HEK293 (cell line): Measurements from ENCODE around the gene KLHL11.

ENCODE experiments used
- GLI2 ChIP-seq: fragments of 450-650 bp; formaldehyde crosslinking; IDR thresholded peaks from 2 replicates; pipeline ENCODE4; 2017; ENCODE audit warnings: missing biosample characterization, missing genetic modification characterization, low read depth, borderline replicate concordance
- GLI4 ChIP-seq: fragments of 450-650 bp; formaldehyde crosslinking; IDR thresholded peaks from 2 replicates; pipeline ENCODE4 v1.5.1; 2016; ENCODE audit warnings: missing biosample characterization, missing genetic modification characterization
- KLF1 ChIP-seq: fragments of 450-650 bp; formaldehyde crosslinking; IDR thresholded peaks from 2 replicates; pipeline ENCODE4 v1.5.1; 2016; ENCODE audit warnings: missing biosample characterization, missing genetic modification characterization
- KLF7 ChIP-seq: fragments of 450-650 bp; formaldehyde crosslinking; IDR thresholded peaks from 2 replicates; pipeline ENCODE4 v1.5.1; 2016; ENCODE audit warnings: missing biosample characterization, missing genetic modification characterization, borderline replicate concordance
- MEIS1 ChIP-seq: sonication (generic); formaldehyde crosslinking; IDR thresholded peaks from 2 replicates; pipeline ENCODE4 v1.8.1; 2022; ENCODE audit warnings: missing genetic modification reagents, mild to moderate bottlenecking, borderline replicate concordance
- OVOL3 ChIP-seq: fragments of 450-650 bp; formaldehyde crosslinking; IDR thresholded peaks from 2 replicates; pipeline ENCODE4 v1.5.1; 2016; ENCODE audit warnings: missing biosample characterization, missing genetic modification characterization
- PRDM1 ChIP-seq: fragments of 450-650 bp; formaldehyde crosslinking; IDR thresholded peaks from 2 replicates; pipeline ENCODE4; 2016; ENCODE audit warnings: missing biosample characterization, missing genetic modification characterization
- ZBTB7A ChIP-seq: fragments of 450-650 bp; formaldehyde crosslinking; IDR thresholded peaks from 2 replicates; pipeline ENCODE4 v1.5.1; 2016; ENCODE audit warnings: low read depth, missing biosample characterization, missing genetic modification characterization
- ZBTB8A ChIP-seq: fragments of 450-650 bp; formaldehyde crosslinking; IDR thresholded peaks from 2 replicates; pipeline ENCODE4 v1.5.1; 2016; ENCODE audit warnings: missing biosample characterization, missing genetic modification characterization
- ZEB2 ChIP-seq: fragments of 450-650 bp; formaldehyde crosslinking; IDR thresholded peaks from 2 replicates; pipeline ENCODE4 v1.5.1; 2016; ENCODE audit warnings: missing biosample characterization, missing genetic modification characterization
- ZFP3 ChIP-seq: fragments of 450-650 bp; formaldehyde crosslinking; IDR thresholded peaks from 2 replicates; pipeline ENCODE4 v1.5.1; 2016; ENCODE audit warnings: low read depth, missing biosample characterization, missing genetic modification characterization
- ZIC2 ChIP-seq: fragments of 450-650 bp; formaldehyde crosslinking; IDR thresholded peaks from 2 replicates; pipeline ENCODE4 v1.5.1; 2016; ENCODE audit warnings: missing biosample characterization, missing genetic modification characterization
- ZNF112 ChIP-seq: fragments of 450-650 bp; formaldehyde crosslinking; IDR thresholded peaks from 2 replicates; pipeline ENCODE4 v1.5.0; 2017; ENCODE audit warnings: missing biosample characterization, missing genetic modification characterization
- ZNF133 ChIP-seq: fragments of 450-650 bp; formaldehyde crosslinking; IDR thresholded peaks from 2 replicates; pipeline ENCODE4 v1.5.1; 2016; ENCODE audit warnings: missing biosample characterization, missing genetic modification characterization
- ZNF202 ChIP-seq: fragments of 450-650 bp; formaldehyde crosslinking; IDR thresholded peaks from 2 replicates; pipeline ENCODE4 v1.5.1; 2016; ENCODE audit warnings: missing biosample characterization, missing genetic modification characterization, borderline replicate concordance
- ZNF302 ChIP-seq: fragments of 450-650 bp; formaldehyde crosslinking; IDR thresholded peaks from 2 replicates; pipeline ENCODE4 v1.5.1; 2016; ENCODE audit warnings: missing biosample characterization, missing genetic modification characterization, low read depth
- ZNF37A ChIP-seq: fragments of 450-650 bp; IDR thresholded peaks from 2 replicates; pipeline ENCODE4 v1.5.1; 2018; ENCODE audit warnings: missing biosample characterization, missing genetic modification characterization
- ZNF473 ChIP-seq: fragments of 450-650 bp; formaldehyde crosslinking; IDR thresholded peaks from 2 replicates; pipeline ENCODE4 v1.5.1; 2017; ENCODE audit warnings: missing biosample characterization, missing genetic modification characterization
- ZNF501 ChIP-seq: fragments of 450-650 bp; formaldehyde crosslinking; IDR thresholded peaks from 2 replicates; pipeline ENCODE4 v1.5.1; 2016; ENCODE audit warnings: missing biosample characterization, missing genetic modification characterization
- ZNF514 ChIP-seq: fragments of 450-650 bp; formaldehyde crosslinking; IDR thresholded peaks from 2 replicates; pipeline ENCODE4 v1.5.1; 2016; ENCODE audit warnings: missing biosample characterization, missing genetic modification characterization
- ZNF544 ChIP-seq: fragments of 450-650 bp; formaldehyde crosslinking; IDR thresholded peaks from 2 replicates; pipeline ENCODE4 v1.5.0; 2017; ENCODE audit warnings: missing biosample characterization, missing genetic modification characterization
- ZNF596 ChIP-seq: fragments of 450-650 bp; IDR thresholded peaks from 2 replicates; pipeline ENCODE4 v1.5.0; 2018; ENCODE audit warnings: missing biosample characterization, mild to moderate bottlenecking, missing genetic modification characterization, moderate library complexity
- ZNF600 ChIP-seq: fragments of 450-650 bp; formaldehyde crosslinking; IDR thresholded peaks from 2 replicates; pipeline ENCODE4 v1.5.1; 2016; ENCODE audit warnings: missing biosample characterization, missing genetic modification characterization
- ZNF623 ChIP-seq: fragments of 450-650 bp; formaldehyde crosslinking; IDR thresholded peaks from 2 replicates; pipeline ENCODE4 v1.5.1; 2016; ENCODE audit warnings: missing biosample characterization, missing genetic modification characterization
- ZNF670 ChIP-seq: fragments of 450-650 bp; formaldehyde crosslinking; IDR thresholded peaks from 2 replicates; pipeline ENCODE4 v1.5.1; 2016; ENCODE audit warnings: missing biosample characterization, missing genetic modification characterization, low read depth
- ZNF701 ChIP-seq: fragments of 450-650 bp; formaldehyde crosslinking; IDR thresholded peaks from 2 replicates; pipeline ENCODE4 v1.5.1; 2016; ENCODE audit warnings: missing biosample characterization, missing genetic modification characterization
- ZNF785 ChIP-seq: fragments of 450-650 bp; formaldehyde crosslinking; IDR thresholded peaks from 2 replicates; pipeline ENCODE4 v1.5.1; 2016; ENCODE audit warnings: missing biosample characterization, missing genetic modification characterization
- ZNF843 ChIP-seq: fragments of 450-650 bp; formaldehyde crosslinking; IDR thresholded peaks from 2 replicates; pipeline ENCODE4 v1.5.1; 2016; ENCODE audit warnings: missing biosample characterization, missing genetic modification characterization
- ZSCAN16 ChIP-seq: fragments of 450-650 bp; formaldehyde crosslinking; IDR thresholded peaks from 2 replicates; pipeline ENCODE4 v1.5.1; 2016; ENCODE audit warnings: missing biosample characterization, missing genetic modification characterization
- ZXDB ChIP-seq: fragments of 450-650 bp; formaldehyde crosslinking; IDR thresholded peaks from 2 replicates; pipeline ENCODE4 v1.5.1; 2016; ENCODE audit warnings: missing biosample characterization, missing genetic modification characterization
- TF ChIP-seq, protein P1 (sequence below): fragments of 450-650 bp; formaldehyde crosslinking; IDR thresholded peaks from 2 replicates; pipeline ENCODE4 v1.5.1; 2016; ENCODE audit warnings: missing biosample characterization, missing genetic modification characterization
- TF ChIP-seq, protein P2 (sequence below): fragments of 450-650 bp; formaldehyde crosslinking; IDR thresholded peaks from 2 replicates; pipeline ENCODE4 v1.5.1; 2016; ENCODE audit warnings: missing biosample characterization, missing genetic modification characterization
- TF ChIP-seq, protein P3 (sequence below): fragments of 450-650 bp; formaldehyde crosslinking; IDR thresholded peaks from 2 replicates; pipeline ENCODE4 v1.5.1; 2017; ENCODE audit warnings: missing biosample characterization, mild to moderate bottlenecking, missing genetic modification characterization, moderate library complexity
- TF ChIP-seq, protein P4 (sequence below): fragments of 450-650 bp; formaldehyde crosslinking; IDR thresholded peaks from 2 replicates; pipeline ENCODE4 v1.5.1; 2016; ENCODE audit warnings: missing biosample characterization, missing genetic modification characterization, borderline replicate concordance

KLHL11 gene

DNA sequence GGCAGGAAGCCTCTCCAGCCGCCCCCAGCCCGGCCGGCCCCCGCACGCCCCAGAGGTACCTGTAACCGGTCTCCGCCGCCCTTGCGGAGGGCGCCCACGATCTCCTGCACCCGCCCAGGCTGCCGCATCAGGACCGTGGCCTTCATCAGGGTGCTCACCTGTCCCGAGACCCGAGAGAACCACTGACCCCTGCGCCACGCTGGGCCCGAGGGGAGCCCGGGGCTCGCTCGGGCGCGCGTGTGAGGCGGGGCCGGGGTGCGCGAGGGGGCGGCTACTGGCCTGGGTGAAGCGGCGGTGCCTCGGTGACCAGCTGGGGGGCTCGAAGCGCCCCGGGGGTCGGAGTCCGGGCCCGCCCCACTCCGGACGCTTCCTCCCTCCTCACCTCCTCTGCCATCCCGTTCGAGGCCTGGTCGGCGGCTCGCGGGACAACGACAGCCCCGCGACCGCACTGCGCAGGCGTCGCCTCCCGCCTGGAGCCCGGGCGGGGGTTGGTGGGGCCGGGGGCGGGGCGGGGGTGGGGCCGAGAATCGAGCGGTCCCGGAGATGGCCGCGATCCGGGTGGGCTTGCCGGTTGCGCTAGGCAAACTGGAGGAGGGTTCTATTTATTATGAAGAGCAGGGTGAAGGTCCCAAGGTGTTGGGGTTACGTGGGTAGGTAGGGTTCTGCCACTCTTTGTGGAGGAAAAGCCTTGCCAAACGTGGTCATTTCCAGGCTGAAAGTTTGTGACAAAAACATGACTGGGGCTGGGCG lies 29.2 kb downstream of the KLHL11 start, which contains the start of gene NT5C3B (continued):
- no peak for TF ChIP-seq ZNF785 (tag by site-specific recombination)
- TF ChIP-seq, protein P1, sequence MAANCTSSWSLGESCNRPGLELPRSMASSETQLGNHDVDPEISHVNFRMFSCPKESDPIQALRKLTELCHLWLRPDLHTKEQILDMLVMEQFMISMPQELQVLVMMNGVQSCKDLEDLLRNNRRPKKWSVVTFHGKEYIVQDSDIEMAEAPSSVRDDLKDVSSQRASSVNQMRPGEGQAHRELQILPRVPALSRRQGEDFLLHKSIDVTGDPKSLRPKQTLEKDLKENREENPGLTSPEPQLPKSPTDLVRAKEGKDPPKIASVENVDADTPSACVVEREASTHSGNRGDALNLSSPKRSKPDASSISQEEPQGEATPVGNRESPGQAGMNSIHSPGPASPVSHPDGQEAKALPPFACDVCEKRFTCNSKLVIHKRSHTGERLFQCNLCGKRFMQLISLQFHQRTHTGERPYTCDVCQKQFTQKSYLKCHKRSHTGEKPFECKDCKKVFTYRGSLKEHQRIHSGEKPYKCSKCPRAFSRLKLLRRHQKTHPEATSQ (tag by site-specific recombination): no peak
- no peak; the same call in 1 of the 2 replicates for TF ChIP-seq ZBTB7A (tag by site-specific recombination)
- TF ChIP-seq ZNF473 (tag by site-specific recombination): no peak
- TF ChIP-seq ZFP3 (tag by site-specific recombination): no peak
- TF ChIP-seq ZBTB8A (tag by site-specific recombination): peak; percentile 53
- TF ChIP-seq ZNF623 (tag by site-specific recombination): no peak
- no peak for TF ChIP-seq GLI4 (tag by site-specific recombination)
- TF ChIP-seq MEIS1 (CRISPR knock-in tag): no peak
- TF ChIP-seq, protein P2, sequence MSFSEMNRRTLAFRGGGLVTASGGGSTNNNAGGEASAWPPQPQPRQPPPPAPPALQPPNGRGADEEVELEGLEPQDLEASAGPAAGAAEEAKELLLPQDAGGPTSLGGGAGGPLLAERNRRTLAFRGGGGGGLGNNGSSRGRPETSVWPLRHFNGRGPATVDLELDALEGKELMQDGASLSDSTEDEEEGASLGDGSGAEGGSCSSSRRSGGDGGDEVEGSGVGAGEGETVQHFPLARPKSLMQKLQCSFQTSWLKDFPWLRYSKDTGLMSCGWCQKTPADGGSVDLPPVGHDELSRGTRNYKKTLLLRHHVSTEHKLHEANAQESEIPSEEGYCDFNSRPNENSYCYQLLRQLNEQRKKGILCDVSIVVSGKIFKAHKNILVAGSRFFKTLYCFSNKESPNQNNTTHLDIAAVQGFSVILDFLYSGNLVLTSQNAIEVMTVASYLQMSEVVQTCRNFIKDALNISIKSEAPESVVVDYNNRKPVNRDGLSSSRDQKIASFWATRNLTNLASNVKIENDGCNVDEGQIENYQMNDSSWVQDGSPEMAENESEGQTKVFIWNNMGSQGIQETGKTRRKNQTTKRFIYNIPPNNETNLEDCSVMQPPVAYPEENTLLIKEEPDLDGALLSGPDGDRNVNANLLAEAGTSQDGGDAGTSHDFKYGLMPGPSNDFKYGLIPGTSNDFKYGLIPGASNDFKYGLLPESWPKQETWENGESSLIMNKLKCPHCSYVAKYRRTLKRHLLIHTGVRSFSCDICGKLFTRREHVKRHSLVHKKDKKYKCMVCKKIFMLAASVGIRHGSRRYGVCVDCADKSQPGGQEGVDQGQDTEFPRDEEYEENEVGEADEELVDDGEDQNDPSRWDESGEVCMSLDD: peak; percentile 58
- no peak for TF ChIP-seq ZNF302
- no peak for TF ChIP-seq PRDM1 (tag by site-specific recombination)
- no peak for TF ChIP-seq ZNF37A (tag by site-specific recombination)
- no peak for TF ChIP-seq KLF7 (tag by site-specific recombination)
- no peak for TF ChIP-seq ZNF514 (tag by site-specific recombination)
- no peak for TF ChIP-seq ZNF112 (tag by site-specific recombination)
- TF ChIP-seq GLI2 (tag by site-specific recombination): no peak
- TF ChIP-seq ZIC2 (tag by site-specific recombination): no peak
- TF ChIP-seq ZNF501 (tag by site-specific recombination): no peak
- no peak for TF ChIP-seq ZNF133 (tag by site-specific recombination)
- TF ChIP-seq KLF1 (tag by site-specific recombination): no peak
- TF ChIP-seq OVOL3: no peak
- no peak for TF ChIP-seq ZNF596 (tag by site-specific recombination)
- no peak for TF ChIP-seq ZNF544
- no peak for TF ChIP-seq ZNF670 (tag by site-specific recombination)
- TF ChIP-seq, protein P3, sequence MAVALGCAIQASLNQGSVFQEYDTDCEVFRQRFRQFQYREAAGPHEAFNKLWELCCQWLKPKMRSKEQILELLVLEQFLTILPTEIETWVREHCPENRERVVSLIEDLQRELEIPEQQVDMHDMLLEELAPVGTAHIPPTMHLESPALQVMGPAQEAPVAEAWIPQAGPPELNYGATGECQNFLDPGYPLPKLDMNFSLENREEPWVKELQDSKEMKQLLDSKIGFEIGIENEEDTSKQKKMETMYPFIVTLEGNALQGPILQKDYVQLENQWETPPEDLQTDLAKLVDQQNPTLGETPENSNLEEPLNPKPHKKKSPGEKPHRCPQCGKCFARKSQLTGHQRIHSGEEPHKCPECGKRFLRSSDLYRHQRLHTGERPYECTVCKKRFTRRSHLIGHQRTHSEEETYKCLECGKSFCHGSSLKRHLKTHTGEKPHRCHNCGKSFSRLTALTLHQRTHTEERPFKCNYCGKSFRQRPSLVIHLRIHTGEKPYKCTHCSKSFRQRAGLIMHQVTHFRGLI (tag by site-specific recombination): no peak
- no peak for TF ChIP-seq ZSCAN16 (tag by site-specific recombination)
- no peak; the same call in 1 of the 2 replicates for TF ChIP-seq ZEB2 (tag by site-specific recombination)
- TF ChIP-seq ZNF701 (tag by site-specific recombination): no peak
- no peak for TF ChIP-seq ZNF843
- TF ChIP-seq ZNF600 (tag by site-specific recombination): no peak
- no peak for TF ChIP-seq ZNF202 (tag by site-specific recombination)
- TF ChIP-seq ZXDB (tag by site-specific recombination): no peak
- TF ChIP-seq, protein P4, sequence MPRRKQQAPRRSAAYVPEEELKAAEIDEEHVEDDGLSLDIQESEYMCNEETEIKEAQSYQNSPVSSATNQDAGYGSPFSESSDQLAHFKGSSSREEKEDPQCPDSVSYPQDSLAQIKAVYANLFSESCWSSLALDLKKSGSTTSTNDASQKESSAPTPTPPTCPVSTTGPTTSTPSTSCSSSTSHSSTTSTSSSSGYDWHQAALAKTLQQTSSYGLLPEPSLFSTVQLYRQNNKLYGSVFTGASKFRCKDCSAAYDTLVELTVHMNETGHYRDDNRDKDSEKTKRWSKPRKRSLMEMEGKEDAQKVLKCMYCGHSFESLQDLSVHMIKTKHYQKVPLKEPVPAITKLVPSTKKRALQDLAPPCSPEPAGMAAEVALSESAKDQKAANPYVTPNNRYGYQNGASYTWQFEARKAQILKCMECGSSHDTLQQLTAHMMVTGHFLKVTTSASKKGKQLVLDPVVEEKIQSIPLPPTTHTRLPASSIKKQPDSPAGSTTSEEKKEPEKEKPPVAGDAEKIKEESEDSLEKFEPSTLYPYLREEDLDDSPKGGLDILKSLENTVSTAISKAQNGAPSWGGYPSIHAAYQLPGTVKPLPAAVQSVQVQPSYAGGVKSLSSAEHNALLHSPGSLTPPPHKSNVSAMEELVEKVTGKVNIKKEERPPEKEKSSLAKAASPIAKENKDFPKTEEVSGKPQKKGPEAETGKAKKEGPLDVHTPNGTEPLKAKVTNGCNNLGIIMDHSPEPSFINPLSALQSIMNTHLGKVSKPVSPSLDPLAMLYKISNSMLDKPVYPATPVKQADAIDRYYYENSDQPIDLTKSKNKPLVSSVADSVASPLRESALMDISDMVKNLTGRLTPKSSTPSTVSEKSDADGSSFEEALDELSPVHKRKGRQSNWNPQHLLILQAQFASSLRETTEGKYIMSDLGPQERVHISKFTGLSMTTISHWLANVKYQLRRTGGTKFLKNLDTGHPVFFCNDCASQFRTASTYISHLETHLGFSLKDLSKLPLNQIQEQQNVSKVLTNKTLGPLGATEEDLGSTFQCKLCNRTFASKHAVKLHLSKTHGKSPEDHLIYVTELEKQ (tag by site-specific recombination): no peak
